NCI-H2171 treated with DMSO at 0.1 percent for 48 hours (cell line): ENCODE data around the gene TES.
A peak's percentile ranks its signal among the peaks of the same experiment; 100 is the strongest.

Experiments
- DNase-seq: peaks from one replicate; lab custom pipeline; 2025; lab: John Stamatoyannopoulos, UW

TES gene

DNA sequence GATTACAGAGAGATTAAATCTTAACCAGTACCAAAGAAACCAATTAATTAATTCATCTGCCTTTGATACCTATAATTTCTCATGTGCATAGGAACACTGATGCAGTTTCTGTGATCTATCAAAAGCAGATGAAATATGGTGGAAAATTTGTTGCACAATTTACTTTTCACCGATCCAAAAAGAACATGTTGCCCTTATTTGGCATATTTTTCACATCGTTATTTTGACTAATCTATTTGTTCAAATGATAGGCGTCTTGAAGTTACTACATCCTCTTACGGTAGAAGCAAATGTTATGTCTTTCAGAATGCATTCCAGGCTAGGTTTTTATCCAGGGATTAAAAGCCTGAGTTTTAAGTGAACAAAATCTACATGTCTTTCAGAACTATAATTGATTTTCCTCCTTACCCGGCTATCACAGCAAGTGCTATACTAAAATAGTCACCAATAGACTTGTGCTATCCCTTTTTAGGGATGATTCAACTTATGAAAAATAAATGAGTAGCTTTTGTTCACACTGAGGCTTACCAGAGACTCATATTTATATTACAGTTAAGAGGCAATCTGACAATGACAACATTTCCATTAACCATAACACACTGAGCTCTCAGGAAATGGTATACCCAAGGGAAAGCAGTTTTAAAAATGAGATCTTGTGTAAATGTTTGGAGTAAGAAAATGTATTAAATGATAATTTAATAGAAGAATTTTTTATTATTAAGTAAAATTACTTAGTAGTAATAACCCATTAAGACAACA, 16.8 kb upstream of the TES start:
- DNase-seq, result no peak

DNA sequence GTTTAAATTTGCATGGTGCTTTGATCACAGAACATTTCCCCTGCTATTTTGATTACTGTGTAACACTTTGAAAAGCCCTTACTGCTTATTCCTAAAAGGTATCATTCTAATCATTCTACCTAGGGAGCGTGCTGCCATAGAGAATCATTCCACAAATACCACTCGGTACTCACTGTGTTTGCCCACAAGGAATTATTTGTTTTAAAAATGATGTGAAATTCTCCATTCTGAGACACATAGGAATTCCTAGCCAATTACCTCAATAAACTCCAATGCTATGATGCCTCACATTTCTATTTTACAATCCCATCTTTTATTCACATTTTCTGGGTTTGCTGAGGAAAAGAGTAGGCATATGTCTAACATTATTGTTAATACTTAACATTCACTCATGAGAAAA, 16.2 kb upstream of the TES start:
- no peak for DNase-seq

DNA sequence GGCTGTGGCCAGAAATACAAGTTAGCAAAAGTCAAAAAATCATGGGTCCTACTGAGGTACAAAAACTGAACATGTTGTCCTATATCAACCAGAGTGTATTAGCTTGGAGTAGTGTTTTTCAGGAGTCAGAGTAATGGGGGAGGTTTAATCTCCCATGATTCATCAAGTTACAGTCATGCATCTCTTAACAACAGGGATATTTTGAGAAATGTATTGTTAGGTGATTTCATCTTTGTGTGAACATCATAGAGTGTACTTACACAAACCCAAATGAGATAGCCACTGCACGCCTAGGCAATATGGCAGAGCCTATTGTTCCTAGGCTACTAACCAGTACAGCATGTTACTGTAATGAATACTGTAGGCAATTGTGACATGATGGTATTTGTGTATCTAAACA, 14.9 kb upstream of the TES start:
- no peak for DNase-seq

DNA sequence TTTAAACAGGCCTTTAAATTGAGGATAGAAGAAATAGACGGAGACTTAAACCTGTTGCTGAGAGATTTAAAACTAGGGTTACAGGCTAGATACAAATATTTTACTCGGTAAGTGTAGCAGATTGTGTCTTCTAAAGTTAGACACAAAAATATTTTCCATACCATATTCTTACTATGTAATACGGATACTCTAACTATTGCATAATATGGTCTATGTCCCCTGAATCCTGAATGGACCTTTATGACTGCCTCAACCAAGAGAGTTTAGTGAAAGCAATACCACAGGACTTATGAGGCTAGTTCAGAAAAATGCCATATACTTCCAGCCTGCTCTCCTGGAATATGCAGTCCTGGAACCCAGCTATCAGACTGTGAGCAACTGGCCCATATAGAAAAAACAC, 13.4 kb upstream of the TES start:
- DNase-seq, result no peak

DNA sequence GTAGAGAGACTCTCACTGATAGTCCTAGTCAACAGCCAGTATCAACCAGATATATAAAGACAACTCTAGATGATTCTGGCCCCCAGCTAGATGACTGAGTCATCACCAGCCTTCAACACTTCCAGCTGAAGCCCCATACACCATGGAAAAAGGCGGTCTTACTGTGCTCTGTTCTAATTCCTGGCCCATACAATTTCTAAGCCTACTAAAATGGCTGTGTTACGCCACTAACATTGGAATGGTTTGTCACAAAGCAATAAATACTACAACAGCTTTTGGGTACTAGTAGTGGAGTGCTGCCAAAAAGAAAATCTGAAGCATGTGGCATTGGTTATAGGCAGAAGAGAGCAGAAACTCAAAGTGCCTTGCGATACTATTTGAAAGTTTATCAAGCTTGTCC, 13.0 kb upstream of the TES start:
- no peak for DNase-seq

DNA sequence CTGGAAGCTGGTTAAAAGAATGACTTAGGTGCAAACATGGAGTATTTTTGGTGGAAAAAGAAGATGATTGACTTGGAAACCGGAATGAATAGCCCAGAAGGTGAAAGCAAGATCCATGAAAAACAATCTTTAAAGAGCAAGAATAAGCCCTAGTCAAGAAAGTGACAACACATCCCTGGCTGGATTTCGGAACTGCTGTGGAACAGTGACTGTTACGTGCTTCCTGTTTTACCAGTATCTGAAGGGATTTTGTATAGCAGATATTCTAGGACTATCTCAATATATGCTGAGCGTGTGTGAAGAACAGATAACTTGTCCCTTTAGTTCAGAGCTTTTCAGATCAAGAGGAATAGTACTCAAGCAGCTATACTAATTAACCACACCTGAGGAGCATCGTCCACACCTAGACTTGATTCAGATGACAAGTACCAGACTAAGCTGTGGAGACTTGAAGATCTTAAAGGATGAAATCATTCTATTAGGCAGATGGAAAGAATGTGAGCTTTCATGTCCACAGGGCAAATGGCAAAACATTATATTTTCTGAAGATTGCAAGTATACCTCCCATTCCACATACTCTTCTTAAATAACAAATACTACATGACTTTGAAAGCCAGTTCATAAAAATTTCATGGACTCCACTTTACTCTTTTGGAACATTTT, 11.5 kb upstream of the TES start:
- DNase-seq, result no peak

DNA sequence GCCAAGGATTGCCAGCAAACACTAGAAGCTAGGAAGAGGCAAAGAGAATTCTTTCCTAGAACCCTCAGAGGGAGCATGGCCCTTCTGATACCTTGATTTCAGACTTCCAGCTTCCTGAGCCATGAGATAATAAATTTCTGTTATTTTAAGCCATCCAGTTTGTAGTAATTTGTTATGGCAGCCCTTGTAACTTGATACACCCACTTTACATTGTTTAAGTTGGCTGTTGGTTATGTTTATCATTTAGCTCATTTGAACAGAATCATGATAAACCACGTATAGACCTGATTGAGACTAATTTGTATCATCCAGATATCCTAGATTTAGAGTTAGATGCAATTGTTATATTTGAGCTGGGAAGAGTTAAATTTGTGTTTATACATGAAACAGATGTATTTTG, 9.4 kb upstream of the TES start:
- no peak for DNase-seq

DNA sequence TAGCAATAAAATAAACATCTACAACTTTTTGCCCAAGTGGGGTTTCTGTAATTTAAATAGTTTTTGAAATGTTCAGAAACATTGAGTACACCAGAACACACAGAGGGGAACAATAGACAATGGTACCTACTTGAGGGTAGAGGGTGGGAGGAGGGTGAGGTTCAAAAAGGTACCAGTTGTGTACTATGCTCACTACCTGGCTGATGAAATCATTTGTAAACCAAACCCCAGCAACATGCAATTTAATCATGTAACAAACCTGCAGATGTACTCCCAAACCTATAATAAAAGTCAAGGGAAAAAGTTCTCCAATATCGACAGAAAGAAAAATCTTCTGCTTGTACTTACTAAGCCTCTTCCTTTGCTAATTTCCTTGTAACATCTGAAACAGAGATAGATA, 4.2 kb upstream of the TES start:
- no peak for DNase-seq

DNA sequence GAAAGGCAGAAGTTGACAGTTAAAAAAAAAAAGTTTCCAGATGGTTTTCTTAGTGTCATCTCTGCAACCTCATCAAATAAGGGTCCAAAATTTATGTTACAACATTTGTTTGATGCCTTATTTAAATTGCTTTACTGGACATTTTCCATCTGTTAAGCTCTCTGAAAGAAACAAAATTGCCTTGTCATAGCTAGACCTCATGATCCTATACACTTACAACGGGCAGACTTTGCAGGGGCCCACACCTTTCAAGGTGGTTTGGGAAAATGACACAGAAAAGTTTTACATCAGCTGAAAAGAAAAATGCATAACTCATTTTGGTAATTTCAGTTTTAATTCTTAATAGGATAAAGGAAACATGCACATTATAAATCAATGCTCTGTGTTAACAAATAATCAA, 1.4 kb upstream of the TES start:
- no peak for DNase-seq

DNA sequence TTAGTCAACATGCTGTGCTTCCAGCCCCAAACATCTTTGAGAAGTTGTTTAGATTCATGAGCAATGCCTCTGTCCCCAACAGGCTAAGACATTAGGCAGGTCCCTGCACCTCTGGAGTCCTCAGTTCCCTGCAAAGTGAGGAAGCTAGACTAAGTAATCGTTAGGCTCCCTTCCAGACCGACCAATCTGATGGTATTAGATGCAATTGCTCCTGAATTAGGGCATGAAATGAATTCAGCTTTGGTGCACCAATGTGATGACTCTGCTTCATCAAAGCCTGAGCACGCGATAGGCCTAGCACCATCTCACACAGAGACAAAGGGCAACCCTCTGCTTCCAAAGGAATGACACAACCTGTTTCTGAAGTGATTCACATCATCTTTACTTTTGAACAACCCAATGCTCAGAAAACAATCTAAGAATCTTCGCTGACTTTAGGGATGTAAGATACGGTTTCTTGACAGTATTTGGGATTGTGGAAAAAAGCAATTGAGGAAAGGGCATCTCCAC, 723 bp upstream of the TES start:
- DNase-seq, result no peak

DNA sequence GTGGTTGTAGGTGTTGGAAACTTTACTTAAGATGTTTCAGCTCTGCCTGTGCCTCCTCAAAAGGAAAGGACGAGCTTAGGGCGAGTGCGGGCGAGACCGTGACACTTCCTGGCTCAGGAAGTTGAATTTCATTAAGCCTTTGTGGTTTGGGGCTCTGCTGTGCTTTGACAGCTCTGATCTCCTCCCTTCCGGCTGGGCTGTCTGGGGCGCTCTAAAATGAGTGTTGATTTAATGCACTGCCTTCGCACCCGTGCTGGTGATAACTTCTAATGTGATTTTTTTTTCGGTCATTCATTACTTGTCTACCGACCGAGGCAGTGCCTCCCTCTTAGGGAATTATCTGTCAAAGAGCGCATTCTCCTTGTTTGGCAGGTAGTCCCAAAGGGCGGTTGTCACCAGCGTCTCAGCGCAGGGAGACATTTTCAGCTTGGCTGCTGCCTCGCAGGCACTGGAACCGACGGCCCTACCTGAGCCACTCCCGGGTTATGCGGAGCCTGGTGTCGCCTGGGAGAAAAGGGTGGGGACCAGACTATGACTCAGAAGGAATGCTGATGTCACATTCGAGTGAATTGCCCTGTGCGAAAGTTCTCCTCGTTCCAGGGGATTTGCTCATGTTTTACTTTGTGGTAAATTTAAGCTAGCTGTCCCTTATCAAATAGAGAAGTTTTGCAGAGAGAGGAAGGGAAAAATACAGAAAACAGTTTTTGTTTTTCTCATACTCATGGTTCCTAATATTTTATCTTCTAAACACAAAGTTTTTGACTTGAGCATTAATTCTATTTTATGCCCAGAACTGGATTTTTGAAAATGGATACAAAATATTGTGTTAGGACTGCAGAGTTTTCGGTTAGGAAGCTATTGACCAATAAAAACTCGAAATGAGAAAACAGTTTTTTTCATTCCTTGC, 920 bp downstream of the TES start:
- peak; percentile 19 for DNase-seq

DNA sequence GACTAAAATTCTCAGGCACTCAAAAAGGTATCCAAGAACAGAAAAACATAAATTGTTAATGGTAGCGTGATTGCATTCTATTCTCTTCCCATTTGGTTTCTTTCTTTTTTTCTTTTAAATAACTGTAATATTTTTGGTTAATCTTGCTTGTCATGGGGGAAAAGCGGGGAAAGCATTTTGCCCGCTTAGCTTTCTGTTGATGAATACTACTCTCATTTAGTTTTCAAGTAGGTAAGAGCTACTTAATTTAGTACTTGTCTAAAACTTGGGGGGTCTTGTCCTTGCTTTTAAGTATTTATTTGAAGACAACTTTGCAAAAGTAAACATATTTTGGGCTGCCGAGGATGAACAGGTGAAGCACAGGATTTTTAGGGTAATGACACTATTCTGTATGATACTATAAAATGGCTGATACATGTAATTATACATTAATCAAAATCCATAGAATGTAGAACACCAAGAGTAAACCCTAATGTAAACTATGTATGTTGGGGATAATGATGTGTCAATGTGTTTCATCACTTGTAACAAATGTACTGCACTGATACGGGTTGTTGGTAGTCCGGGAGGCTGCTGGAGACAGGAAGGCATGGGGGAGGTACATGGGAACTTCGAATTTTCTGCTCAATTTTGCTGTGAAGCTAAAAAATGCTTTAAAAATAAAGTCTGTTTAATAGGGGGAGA, 1.7 kb downstream of the TES start:
- DNase-seq, result no peak

DNA sequence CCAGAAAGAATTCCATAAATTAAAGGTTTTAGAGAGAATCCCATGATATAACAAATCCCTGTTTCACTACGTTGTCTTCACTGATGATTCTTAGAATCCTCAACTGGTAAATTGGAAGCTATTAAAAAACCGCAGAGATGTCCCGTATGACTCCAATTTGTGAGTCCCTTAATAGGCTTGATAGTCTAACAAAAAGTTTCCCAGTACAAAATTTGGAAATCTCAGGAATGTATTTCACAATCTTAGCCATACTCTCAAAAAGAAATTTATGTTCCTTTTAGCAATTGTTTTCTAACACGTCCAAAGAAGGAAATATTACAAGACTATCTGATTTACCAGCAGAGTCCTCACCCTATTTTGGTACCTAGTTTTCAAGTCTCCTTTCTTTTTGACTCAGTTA, 2.5 kb downstream of the TES start:
- DNase-seq, result no peak

DNA sequence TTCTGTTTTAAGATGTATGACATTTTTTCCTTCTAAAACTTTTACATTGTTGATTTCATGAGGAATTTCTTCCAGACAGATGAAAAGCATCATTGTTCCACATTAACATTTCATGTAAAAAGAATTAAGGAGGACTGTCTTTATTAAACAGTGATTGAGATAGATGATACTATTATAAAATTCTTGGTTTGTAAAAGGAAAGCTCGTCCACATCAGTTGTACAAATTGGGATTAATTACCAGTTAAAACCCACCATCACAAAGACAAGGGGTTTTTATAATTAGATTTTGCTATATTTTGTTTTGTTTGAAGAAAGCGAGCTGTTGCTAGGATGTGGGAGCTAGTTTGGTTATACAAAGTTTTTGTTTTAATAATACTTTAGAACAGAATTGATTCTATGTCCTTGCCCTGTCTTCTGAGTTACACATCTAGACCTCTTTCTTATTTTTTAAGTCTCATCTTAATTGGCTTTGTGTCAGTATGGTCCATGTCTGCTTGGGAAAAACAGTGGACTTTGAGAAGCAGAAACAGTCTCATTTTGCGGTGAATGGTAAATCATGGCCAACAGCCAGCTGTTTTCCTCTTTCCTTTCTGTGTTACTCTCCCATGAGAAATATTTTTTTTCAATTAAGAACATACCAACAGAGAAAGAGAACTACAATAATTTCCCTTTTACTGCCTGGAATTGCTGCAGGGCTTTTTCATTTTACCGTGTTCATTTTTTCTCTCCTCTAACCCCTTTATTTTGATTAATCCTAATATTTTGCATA, 3.2 kb downstream of the TES start:
- DNase-seq, result no peak

DNA sequence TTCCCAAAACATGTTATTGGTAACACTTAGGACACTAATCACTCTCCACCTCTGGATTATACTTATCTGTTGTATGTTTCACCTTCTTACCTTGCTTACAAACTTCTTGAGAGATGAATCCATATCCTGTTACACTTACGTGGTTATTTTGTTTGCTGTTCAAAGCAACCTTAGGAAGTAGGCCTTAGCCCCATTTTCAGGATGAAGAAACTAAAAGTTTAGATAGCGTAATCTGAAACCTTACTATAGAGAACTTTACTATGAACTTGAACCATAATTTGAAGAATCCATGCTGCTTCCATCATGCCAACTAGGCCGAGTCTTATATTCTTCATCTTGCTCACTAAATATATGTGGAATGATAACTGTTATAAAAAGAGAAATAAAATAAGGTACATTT, 4.6 kb downstream of the TES start:
- DNase-seq, result no peak

DNA sequence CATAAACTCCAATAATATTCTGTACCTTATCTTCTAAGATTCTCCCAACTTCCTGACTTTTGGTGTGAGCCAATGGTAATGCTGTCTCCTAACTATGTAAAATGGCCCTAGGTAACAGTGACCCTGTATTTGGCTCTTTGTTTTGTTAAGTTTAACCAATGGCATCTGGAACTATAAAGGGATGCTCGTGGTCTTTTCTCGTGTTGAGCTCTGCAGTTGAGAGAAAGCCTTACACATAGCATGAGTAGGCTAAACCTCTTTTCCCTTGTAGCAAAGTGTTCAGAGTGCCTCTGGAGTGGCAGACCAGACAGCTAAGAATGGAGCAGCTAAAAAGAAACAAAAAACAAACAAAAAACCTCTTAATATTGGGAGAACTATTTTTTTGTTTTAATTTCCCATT, 5.2 kb downstream of the TES start:
- DNase-seq, result no peak

DNA sequence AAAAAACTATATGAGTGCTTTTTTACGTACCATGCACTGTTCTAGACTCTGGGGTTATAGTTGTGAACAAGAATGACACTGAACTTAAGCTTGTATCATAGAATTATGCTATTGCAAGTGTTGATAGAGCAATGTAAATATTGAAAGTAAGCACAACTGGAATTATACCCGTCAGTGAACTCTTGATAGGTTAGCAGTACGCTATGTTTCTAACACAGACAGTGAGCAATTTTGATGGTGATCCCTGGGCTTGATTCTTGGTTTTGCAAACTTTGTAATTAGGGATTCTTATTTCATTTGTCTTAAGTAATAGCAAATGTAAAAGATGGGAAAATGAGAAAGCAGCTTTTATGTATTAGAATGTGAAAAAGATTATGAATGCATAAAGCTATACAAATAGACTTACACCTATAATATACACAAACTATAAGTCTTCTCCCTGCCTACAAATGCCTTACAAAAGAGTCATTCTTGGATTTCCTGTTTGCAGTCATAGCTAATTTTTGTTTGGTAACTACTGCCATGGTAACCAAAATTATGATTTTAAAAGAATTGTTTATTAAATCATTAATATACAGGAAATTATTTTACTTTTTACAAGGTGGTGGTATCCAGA, 6.7 kb downstream of the TES start:
- no peak for DNase-seq

DNA sequence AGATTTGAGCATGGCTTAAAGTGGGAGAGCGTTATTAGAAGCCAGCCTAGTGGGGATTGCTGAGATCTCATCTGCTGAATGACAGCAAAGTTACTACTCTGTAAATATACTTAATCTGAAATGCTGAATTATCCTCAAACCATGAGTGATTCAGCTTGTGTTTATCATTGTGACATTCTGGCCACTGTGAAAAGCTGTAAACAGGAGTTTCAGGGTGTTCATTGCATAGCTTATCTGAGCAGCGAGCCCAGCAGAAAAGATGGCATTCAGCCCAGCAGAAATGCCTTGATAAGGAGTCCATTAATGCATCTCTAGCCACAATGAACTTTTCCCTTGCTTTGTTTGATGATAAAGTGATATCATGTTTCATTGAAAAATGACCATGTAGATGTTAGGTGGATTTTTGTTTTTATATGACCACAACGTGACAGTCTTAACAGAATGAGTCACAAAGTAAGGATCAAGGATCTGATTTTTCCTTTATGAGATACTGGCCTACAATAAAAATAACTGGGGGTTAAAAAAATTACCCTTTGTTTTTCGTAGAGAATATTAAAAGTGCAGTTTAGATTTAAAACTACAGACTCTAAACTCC, 7.8 kb downstream of the TES start:
- no peak for DNase-seq

DNA sequence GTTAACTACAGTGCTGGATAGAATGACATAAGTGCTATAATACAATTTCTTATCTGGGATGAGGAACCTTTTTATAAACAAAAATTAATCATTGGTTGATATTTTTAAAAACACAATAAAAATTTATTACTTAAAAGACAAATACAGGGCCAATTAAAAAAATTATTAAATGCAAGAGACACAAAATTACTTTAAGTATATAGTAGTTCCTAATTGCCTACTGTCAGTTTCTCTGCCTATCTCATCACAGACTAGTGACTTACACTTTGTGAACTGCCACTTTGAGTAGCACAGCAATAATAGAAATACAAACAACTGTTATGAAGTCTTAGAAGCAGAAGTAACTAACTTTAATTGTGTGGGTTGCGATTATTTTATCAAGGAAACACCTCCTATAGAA, 8.4 kb downstream of the TES start:
- DNase-seq, result no peak

DNA sequence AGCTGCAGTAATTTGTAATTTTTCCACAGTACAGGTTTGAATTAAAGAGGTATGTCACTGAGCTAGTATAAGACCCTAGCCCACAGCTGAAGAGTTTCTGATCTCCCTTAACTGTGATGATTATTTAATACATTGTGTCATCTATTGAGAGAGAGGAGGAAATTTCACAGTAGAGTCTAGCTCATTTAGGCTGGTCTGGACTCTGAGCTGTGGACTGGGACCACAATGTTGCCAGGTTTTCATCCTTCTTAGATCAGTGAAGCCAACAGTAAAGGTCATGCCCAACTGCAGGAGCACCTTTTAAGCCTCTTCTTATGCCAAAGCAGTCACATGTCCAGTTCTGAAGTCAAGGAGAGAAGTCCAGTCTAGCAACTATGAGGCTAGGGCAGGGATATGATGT, 8.9 kb downstream of the TES start:
- DNase-seq, result no peak

DNA sequence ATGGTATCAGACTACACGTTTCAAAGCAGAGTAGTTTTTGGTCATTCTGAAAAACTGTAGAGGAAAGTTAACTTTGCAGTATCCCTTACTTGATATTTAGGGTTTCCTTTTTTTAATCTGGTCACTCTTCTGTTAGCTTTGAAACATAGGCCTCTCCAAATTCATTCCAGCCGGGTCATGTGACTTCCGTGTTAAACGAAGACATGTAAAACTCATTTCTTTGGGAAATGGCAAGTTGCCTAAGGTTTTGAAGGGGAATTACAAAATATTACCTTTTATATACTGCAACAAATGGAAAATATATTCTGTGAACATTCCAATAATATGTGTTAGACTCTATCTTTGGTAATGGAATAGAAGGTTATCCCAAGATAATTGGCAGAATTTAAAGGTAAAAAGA, 9.5 kb downstream of the TES start:
- no peak for DNase-seq
